Measurements from ENCODE around the gene THSD8.

GRCh38 chr19:12778017-12778904 is 23.6 kb upstream of the THSD8 start:
- TF ChIP-seq CTCF (IDR thresholded peaks at IDR 0.05) (no peak), EZH2 (IDR thresholded peaks at IDR 0.05) (peak; percentile 15), EZH2phosphoT487 (IDR thresholded peaks at IDR 0.05) (no peak)
